Cerebellar cortex (tissue), 1 donor: ENCODE measurements around the gene GALE.
"Not testable (repeated sequence)": the region's sequence is repeated elsewhere in the genome, so short reads cannot be mapped to it uniquely, and the experiment has no call there.

Experiments used
- DNase-seq: peaks from one replicate; pipeline ENCODE4 v3.0.0-alpha.2; 2015; ENCODE audit warnings: low spot score

The GALE gene

DNA sequence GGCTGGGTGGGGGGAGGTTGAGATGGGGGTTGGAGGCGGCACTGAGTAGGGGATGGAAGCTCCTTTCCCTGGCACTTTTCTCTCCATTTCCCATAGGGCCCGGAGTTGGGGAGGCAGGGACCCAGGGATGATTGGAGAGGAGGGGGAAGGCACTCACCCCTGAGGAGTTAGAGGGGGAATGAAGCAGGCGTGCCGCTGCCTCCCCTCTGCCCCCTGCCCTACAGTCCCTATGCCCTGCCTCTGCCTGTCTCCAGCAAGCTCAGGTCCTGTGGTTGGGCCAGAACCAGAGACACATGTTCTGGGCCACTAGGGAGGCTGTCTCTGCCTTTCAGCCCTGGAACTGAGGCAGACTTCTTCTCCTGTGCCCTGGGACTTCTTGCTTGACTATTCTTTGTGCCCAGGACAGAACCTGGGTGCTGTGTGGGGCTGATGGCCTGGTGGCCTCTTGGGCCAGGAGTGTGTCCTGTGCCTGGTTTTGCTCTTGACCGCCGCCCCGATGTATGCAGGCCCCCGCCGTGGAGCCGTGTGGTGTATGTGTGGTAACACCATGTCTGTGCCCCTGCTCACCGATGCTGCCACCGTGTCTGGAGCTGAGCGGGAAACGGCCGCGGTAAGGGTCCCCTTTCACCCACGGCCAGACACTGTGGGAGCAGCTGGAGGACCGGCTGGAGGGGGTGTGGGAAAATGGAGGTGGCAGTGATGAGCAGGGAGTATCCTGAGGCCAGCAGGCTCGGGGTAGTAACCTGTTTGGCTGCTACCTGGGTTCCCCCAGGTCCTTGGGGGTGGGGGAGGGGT lies 8.2 kb downstream of the GALE start:
- no peak for DNase-seq

- peak; percentile 36 for DNase-seq
These were observed 9.0 kb downstream of the GALE start for GRCh38 chr1:23791516-23792047.

DNA sequence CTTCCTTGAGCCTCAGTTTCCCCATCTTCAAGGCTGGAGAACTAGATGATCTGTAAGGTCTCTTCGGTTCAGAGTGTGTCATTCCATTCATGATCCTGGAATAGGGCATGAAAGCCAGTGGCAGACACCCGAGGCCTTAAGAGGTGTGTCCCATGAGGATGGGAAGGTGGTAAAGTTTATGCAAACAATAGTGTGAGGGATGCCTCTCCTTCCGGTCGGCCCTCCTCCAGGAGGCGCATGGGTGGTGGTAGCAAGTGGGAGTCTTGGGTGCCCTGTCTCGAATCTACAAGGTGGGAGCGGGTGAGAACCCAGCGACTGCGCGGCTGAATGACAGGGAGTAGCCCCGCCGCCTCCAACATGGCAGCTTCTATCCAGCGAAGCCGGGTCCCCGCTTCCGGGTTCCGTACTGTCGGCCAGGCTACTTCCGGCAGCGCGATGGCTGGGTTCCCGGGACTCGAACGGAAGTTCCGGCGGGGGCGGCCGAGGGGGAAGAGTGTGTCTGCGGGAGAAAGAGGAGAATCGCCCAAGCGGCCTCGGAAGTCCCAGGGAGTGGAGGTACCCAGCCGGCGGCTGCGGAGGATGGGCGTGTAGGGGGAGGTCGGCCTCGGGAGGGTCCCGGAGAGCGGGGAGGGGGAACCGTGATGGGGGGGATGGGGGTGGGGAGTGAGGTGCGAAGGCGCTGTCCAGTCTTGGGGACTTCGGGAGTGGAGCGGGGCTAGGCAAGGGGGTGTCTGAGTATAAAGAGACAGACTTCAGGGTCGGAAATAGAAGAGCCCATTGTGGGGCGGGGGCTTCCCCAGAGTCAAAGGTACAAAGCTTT lies 9.6 kb downstream of the GALE start, which contains the start of gene LYPLA2:
Gene LYPLA2 (plus strand): TSS at position 450 of the 820 bp plus-strand sequence. CDS start 1,538 bp downstream, outside the sequence.
- DNase-seq, result peak; percentile 94

DNA sequence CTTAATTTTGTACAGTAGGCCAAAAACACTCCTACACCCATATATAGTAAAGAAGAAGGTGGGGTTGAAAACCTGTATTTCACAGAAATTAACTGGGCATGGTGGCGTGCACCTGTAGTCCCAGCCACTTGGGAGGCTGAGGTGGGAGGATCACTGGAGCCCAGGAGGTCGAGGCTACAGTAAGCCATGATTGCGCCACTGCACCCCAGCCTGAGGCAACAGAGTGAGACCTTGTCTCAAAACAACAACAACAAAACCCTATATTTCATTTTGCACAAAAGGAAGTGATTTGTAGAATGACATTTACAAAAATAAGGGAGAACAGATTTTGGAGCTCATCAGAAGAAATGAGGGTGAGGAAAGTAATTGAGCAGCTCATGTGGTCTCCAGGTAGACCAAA lies 11.9 kb downstream of the GALE start:
- DNase-seq, result no peak

- no peak for DNase-seq
These were observed 12.9 kb downstream of the GALE start for GRCh38 chr1:23787701-23788100.

DNA sequence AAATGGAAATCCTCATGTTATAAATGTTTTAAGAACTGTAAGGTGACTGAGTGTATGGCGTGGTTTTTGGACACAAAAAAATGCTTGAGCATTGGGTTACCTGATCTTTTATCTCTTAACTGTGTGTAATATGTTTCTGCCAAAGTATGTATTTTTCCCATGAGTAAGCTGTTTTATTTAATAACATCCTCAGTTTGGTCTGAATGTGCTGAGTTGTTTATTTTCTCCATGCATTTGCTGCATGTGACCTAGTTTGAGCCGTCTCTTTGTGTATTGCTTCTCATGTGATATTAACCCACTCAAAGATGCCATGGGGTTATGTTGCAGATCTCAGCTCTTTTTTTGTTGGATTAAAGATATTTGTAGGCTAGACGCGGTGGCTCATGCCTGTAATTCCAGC lies 15.7 kb downstream of the GALE start:
- no peak for DNase-seq

GRCh38 chr1:23783141-23783540 lies 17.4 kb downstream of the GALE start:
- DNase-seq, result not testable (repeated sequence)

DNA sequence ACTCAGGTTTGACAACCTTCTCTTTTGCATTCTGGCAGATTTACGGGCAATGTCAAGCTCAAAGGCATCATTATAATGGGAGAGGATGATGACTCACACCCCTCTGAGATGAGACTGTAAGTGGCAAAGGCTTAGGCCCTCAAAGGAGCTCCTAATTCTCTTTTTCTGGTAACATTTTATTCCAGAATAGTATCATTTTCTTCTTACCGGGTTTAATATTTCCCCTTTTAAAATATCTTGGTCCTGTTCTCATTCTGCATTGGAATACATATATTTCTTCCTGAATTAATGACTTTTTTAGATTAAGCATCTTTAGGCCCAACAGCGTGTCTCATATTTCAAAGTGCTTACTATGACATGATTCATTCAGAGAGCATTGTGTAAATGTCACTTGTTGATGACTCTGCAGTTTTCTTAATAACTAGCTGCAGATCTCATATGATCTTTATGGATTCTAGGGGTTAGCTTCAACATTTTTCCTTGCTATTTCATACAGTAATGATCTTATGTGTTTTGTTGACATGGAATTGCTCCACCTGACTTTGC lies 20.7 kb downstream of the GALE start:
- DNase-seq, result no peak

DNA sequence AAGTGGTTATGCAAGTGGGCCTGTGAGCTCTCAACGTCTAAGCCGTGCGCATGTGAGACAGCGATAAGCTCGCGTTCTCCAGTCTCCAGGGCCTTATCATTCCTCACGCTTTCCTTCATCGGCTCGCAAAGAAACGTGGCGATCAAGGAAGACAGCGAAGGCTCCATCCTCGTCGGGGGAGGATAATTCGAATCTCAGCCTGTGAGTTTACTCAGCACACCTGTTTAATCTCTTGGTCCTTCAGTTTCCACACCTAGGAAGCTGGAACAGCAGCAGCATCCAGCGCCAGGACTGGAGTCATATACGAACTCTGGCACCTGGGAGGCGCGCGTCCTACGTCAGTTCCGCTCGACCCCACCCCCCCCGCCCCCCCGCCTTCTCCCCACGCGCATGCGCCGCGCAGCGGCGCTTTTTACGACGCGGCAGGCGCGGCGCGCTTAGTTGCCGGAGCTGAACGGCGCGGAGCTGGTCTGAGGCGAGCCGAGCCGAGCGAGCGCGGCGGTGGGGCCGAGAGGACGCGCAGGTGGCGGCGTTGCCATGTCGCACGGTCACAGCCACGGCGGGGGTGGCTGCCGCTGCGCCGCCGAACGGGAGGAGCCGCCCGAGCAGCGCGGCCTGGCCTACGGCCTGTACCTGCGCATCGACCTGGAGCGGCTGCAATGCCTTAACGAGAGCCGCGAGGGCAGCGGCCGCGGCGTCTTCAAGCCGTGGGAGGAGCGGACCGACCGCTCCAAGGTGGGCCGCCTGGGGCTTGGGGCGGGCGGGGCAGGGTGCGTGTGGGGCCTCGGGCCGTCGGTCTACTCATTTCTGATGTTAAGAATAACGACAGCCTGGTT lies 22.4 kb downstream of the GALE start, which contains the start of gene PITHD1:
Gene PITHD1 (plus strand): TSS at position 440 of the 836 bp plus-strand sequence. CDS start 98 bp downstream, at position 538.
- DNase-seq, result peak; percentile 87

DNA sequence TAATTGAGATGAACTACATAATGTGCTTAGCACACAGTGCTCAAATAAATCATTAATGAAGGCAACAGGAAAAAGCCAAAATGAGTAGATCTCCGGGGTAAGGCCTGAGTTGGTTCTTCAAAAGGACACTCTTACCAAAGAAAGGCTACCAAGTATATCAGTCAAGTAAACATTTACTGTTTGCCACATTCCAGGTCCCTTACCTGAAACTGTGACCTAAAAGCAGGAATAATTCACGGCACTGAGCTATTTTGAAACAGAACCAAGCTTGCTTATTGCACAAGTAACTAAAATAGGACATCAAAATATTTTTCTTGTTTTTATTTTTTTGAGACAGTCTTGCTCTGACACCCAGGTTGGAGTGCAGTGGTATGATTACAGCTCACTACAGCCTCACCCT lies 24.3 kb downstream of the GALE start:
- no peak for DNase-seq

DNA sequence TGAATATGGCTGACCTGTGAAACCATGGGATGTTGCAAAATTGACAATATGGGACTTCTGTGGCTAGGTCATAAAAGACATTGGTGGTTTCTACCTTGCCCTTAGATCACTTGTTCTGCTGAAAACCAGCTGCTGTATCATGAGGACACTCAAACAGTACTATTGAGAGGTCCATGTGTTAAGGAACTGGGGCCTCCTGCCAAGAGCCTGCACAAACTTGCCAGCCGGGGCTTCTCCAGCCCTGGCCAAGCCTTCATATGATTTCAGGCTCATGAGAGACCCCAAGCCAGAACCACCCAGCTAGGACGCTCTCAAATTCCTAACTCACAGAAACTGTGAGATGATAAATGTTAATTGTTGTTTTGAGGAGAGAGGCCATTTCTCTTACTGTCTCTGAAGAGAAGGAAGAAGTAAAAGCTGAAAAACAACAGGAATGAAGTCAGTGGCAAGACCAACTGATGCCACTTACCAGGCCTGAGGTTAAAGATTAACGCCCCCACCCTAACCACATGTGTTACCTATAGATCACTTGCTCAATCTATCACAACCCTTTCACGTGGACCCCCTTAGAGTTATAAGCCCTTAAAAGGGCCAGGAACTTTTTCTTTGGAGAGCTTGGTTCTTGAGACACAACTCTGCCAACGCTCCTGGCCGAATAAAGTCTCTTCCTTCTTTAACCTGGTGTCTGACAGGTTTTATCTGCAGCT lies 26.2 kb downstream of the GALE start:
- no peak for DNase-seq

- no peak for DNase-seq
These were observed 27.7 kb downstream of the GALE start for GRCh38 chr1:23772854-23773242.

- DNase-seq, result peak; percentile 92
These were observed 28.3 kb downstream of the GALE start for GRCh38 chr1:23772049-23772853.

DNA sequence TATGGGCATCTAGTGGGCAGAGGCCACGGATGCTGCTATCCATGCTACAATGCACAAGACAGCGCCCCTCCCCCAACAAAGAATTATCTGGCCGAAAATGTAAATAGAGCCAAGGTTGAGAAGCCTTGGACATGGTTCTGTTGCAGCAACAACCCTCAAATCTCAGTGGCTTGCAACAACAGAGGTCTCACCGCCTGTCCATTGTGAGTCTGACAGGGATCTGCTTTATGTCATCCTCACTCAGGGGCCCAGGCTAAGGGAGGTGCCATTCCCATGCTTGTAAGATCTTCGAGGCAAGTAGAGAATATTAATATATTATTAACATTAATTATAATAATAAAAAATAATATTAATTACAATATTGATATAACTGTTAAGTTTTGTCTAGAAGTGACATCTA lies 31.8 kb downstream of the GALE start:
- no peak for DNase-seq

DNA sequence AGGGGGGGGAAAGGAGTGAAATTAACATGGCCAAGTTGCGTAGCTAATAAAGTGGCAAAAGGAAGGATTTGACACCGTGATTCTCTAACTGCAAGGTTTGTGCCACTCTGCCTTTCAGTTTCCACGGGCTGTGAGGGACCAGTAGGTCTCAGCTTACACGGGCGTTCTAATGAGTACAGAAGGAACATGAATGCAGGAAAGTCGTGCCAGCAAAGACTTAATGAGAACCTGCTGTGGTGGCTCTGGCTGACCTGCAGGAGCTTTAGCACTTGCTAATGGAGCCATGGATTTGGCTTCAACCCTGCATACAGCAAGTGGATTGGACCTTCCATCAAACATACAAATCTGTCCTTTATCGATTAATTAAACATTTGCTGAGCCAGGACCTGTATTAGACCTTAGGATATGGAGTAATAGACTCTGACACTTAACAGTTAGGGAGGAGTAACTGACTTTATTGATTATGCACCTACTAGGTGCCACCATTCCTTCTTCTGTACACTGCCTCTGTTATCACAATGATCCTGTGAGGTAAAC lies 37.4 kb downstream of the GALE start:
- no peak for DNase-seq

DNA sequence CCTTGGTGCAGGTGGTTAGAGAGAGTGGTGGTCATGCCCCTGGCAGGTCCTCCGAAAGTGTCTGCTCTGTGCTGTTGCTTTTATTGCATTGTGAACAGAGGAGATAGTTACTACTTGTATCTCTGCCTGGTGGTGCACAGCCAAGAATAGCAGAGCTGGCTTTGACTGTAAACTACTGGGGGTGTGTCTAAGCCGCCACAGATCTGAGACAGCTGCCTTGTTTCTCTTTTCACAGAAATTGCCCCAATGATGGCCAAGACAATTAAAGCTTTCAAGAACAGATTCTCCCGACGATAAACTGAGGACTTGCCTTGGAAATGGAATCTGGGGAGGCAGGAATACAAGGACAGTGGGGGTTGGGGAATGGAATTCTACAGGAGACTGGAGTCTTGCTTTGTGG lies 41.3 kb downstream of the GALE start:
- DNase-seq, result no peak

DNA sequence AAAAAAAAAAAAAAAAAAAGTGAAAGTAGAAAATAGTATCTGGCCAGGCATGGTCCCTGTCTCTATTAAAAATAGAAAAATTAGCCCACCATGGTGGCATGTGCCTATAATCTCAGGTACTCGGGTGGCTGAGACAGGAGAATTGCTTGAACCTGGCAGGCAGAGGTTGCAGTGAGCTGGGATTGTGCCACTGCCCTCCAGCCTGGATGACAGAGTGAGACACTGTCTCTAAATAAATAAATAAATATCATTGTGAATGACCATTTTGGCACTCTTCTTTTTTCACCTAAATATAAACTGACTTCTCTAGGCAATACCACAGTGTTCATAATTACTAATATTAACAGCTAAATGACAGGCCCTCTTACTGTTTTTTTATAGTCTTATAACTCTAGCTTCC lies 42.7 kb downstream of the GALE start:
- DNase-seq, result no peak

- no peak for DNase-seq
These were observed 43.9 kb downstream of the GALE start for GRCh38 chr1:23756676-23757075.

DNA sequence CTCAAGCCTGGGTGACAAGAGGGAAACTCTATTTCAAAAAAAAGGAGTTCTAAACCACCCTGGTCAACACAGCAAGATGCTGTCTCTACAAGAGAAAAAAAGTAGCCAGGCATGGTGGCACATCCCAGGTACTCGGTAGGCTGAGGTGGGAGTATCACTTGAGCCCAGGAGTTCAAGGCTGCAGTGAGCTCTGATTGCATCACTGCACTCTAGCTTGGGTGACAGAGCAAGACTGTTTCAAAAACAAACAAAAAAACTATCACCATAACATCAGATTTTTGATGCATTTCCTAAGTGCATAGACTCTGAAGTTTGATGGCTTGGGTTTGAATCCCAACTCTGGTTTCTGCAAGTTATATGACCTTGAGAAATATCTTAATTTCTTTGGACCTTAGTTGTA lies 47.6 kb downstream of the GALE start:
- no peak for DNase-seq

- no peak for DNase-seq
These were observed 48.7 kb downstream of the GALE start for GRCh38 chr1:23751815-23752200.
